H1 (cell line): ENCODE data around the gene DAPL1.

Source experiments
- JUN ChIP-seq: IDR thresholded peaks from 2 replicates; pipeline ENCODE4 v1.6.1; 2011; ENCODE audit warnings: low read depth, mild to moderate bottlenecking, improper control_type of control experiment, low read length
- JUND ChIP-seq: IDR thresholded peaks from 2 replicates; pipeline ENCODE4 v1.6.1; 2011; ENCODE audit warnings: mild to moderate bottlenecking, improper control_type of control experiment, low read length
- POLR2A ChIP-seq, 2 experiments: IDR thresholded peaks; 1 replicate in 1 of 2; 2 replicates in 1 of 2; pipeline ENCODE4 v1.6.1; 2011; ENCODE audit warnings: low read depth in 2 of 2, low read length in 2 of 2, mild to moderate bottlenecking in 2 of 2; ENCODE audit errors: control extremely low read depth in 1 of 2
- POLR2AphosphoS5 ChIP-seq: IDR thresholded peaks from 2 replicates; pipeline ENCODE4 v1.6.1; 2011; ENCODE audit warnings: low read depth, low read length
- RAD21 ChIP-seq, 2 experiments: IDR thresholded peaks in 1 of 2; conservative IDR thresholded peaks in 1 of 2; 2 replicates each; pipeline ENCODE4 v1.6.1; 2011; ENCODE audit warnings: low read depth in 2 of 2, low read length in 2 of 2, improper control_type of control experiment in 1 of 2, inconsistent platforms in 1 of 2, mild to moderate bottlenecking in 1 of 2, moderate library complexity in 1 of 2
- RFX5 ChIP-seq: IDR thresholded peaks from 2 replicates; pipeline ENCODE4 v1.6.1; 2011; ENCODE audit warnings: low read depth, low read length, improper control_type of control experiment, borderline replicate concordance
- SP1 ChIP-seq: IDR thresholded peaks from 2 replicates; pipeline ENCODE4 v1.6.1; 2011; ENCODE audit warnings: low read depth, low read length
- TEAD4 ChIP-seq: IDR thresholded peaks from 2 replicates; pipeline ENCODE4 v1.6.1; 2012; ENCODE audit warnings: low read depth, low read length, inconsistent platforms, mixed read lengths
- ZNF274 ChIP-seq: IDR thresholded peaks from 2 replicates; pipeline ENCODE4 v1.7.0; 2012; ENCODE audit warnings: low read length, borderline replicate concordance; ENCODE audit errors: extremely low read depth
- TF ChIP-seq, protein P1 (sequence below), 3 experiments: IDR thresholded peaks; 1 replicate in 2 of 3; 2 replicates in 1 of 3; pipeline versions ENCODE4 v1.5.1 to v1.6.1; 2011; ENCODE audit warnings: low read length in 3 of 3, mild to moderate bottlenecking in 3 of 3, inconsistent platforms in 2 of 3, low read depth in 1 of 3, moderate library complexity in 1 of 3; ENCODE audit not compliant: insufficient read depth in 1 of 3; ENCODE audit errors: control extremely low read depth in 1 of 3

DNA sequence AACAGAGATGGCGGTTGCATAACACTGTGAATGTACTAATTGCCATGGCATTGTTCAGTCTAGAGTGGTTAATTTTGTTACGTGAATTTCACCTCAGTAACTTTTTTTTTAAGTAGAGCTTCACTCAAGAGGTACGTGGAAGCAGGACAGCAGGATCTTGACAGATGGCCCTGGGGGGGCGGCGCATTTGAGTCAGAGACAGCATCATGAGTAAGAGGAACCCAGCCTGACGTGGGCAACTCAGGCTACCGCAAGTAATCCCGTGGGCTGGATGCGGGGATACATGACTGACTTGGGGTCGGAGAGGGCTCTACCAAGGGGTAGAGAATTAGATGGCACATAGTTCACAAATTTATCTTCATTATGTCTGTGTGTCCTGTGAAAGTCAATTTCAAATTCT, 38.1 kb upstream of the DAPL1 start:
- no peak for TF ChIP-seq TEAD4
- TF ChIP-seq, protein P1, sequence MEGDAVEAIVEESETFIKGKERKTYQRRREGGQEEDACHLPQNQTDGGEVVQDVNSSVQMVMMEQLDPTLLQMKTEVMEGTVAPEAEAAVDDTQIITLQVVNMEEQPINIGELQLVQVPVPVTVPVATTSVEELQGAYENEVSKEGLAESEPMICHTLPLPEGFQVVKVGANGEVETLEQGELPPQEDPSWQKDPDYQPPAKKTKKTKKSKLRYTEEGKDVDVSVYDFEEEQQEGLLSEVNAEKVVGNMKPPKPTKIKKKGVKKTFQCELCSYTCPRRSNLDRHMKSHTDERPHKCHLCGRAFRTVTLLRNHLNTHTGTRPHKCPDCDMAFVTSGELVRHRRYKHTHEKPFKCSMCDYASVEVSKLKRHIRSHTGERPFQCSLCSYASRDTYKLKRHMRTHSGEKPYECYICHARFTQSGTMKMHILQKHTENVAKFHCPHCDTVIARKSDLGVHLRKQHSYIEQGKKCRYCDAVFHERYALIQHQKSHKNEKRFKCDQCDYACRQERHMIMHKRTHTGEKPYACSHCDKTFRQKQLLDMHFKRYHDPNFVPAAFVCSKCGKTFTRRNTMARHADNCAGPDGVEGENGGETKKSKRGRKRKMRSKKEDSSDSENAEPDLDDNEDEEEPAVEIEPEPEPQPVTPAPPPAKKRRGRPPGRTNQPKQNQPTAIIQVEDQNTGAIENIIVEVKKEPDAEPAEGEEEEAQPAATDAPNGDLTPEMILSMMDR (IDR thresholded peaks at IDR 0.05; ENCODE audit: control extremely low read depth in 1 of 3, insufficient read depth in 1 of 3, low read depth in 1 of 3, low read length in 3 of 3) = no peak
- TF ChIP-seq POLR2AphosphoS5 = no peak
- no peak for TF ChIP-seq JUN
- no peak for TF ChIP-seq POLR2A (IDR thresholded peaks at IDR 0.05; ENCODE audit: control extremely low read depth in 1 of 2, low read depth in 2 of 2, low read length in 2 of 2)
- TF ChIP-seq JUND = no peak
- TF ChIP-seq RAD21 (IDR thresholded peaks at IDR 0.05 in 1 of 2, conservative IDR thresholded peaks at IDR 0.05 in 1 of 2; ENCODE audit: low read depth in 2 of 2, low read length in 2 of 2) = no peak
- TF ChIP-seq RFX5 = no peak
- TF ChIP-seq SP1 = no peak
- TF ChIP-seq ZNF274 = no peak
